Common myeloid progenitor, CD34-positive (primary cell): ENCODE data around the gene ACAP3.

Source experiments
- CTCF ChIA-PET: fragments of 350-600 bp; sonication (Branson Sonifier 250); formaldehyde crosslinking; loops from one replicate; lab custom pipeline; 2021; ENCODE audit warnings: antibody characterized with exemption; lab: Charles Lee
- POLR2A ChIA-PET: fragments of 350-600 bp; sonication (Branson Sonifier 250); formaldehyde crosslinking; loops from one replicate; lab custom pipeline; 2021; ENCODE audit warnings: antibody characterized with exemption; lab: Charles Lee
- DNase-seq, 3 donors: peaks; one replicate each; pipeline versions ENCODE4 v3.0.0 to v3.0.0-alpha.2; 2013
- H3K27ac ChIP-seq, 2 experiments: 1 replicate in 1 of 2; 2 replicates in 1 of 2; pipeline ENCODE4 v1.7.0; 2013; ENCODE audit warnings: inconsistent platforms in 2 of 2, low read length in 2 of 2, mild to moderate bottlenecking in 2 of 2, low read depth in 1 of 2, moderate library complexity in 1 of 2; ENCODE audit not compliant: severe bottlenecking in 2 of 2, insufficient read depth in 1 of 2, poor library complexity in 1 of 2
- H3K27me3 ChIP-seq, 5 experiments: replicated peaks in 2 of 5; 1 replicate in 3 of 5; 2 replicates in 2 of 5; pipeline versions ENCODE4 v1.6.1 to v1.7.0; 2013; ENCODE audit warnings: low read length in 4 of 5, mild to moderate bottlenecking in 2 of 5, moderate library complexity in 2 of 5, inconsistent platforms in 1 of 5; ENCODE audit not compliant: insufficient read depth in 5 of 5, control insufficient read depth in 4 of 5
- H3K36me3 ChIP-seq, 4 experiments: 1 replicate in 2 of 4; 2 replicates in 2 of 4; pipeline versions ENCODE4 v1.6.1 to v1.7.0; 2013; ENCODE audit warnings: low read length in 3 of 4, control low read depth in 1 of 4, mild to moderate bottlenecking in 1 of 4; ENCODE audit not compliant: control insufficient read depth in 4 of 4, insufficient read depth in 4 of 4
- H3K4me1 ChIP-seq, 4 experiments: 1 replicate in 3 of 4; 2 replicates in 1 of 4; pipeline versions ENCODE4 v1.6.1 to v1.7.1; 2013; ENCODE audit warnings: low read length in 3 of 4, mild to moderate bottlenecking in 3 of 4, control low read depth in 1 of 4, inconsistent platforms in 1 of 4, moderate library complexity in 1 of 4; ENCODE audit not compliant: control insufficient read depth in 4 of 4, insufficient read depth in 4 of 4; ENCODE audit errors: control extremely low read depth in 1 of 4
- H3K4me3 ChIP-seq, 7 experiments: 1 replicate in 4 of 7; 2 replicates in 3 of 7; pipeline versions ENCODE4 v1.5.1 to v1.7.0; 2013; ENCODE audit warnings: mild to moderate bottlenecking in 7 of 7, low read length in 6 of 7, moderate library complexity in 6 of 7, inconsistent platforms in 2 of 7, low read depth in 2 of 7, control low read depth in 1 of 7; ENCODE audit not compliant: insufficient read depth in 4 of 7, control insufficient read depth in 1 of 7; ENCODE audit errors: extremely low read depth in 1 of 7
- H3K9me3 ChIP-seq, 5 experiments: 1 replicate in 4 of 5; 2 replicates in 1 of 5; pipeline versions ENCODE4 v1.6.1 to v1.7.1; 2013; ENCODE audit warnings: low read length in 4 of 5, mild to moderate bottlenecking in 2 of 5, inconsistent platforms in 1 of 5, low read depth in 1 of 5, moderate library complexity in 1 of 5; ENCODE audit not compliant: control insufficient read depth in 4 of 5, insufficient read depth in 2 of 5; ENCODE audit errors: control extremely low read depth in 1 of 5
- WGBS: methylation state at CpG from one replicate; pipeline ENCODE4 v1.1.5; 2013; ENCODE audit not compliant: insufficient coverage; 5-methylcytosine and 5-hydroxymethylcytosine counted together

The ACAP3 gene

GRCh38 chr1:1329304-1330210 lies 21.8 kb upstream of the ACAP3 start:
- WGBS = 94% methylated on average over 58 of the region's 58 CpGs
- Histone ChIP-seq H3K4me1 (peaks cover 0 to 16% (median 15%) of the 10 kb centered on the region in 4 experiments), H3K27ac (no peak overlapping the region), H3K4me3 (no peak overlapping the region), H3K36me3 (peaks cover 0 to 20% (median 11%) of the 10 kb centered on the region in 4 experiments), H3K9me3 (no peaks in the 10 kb centered on the region), H3K27me3 (no peaks in the 10 kb centered on the region)
- ChIA-PET CTCF (no interaction called here), POLR2A (no interaction called here)
- DNase-seq = no peak

- POLR2A ChIA-PET = no interaction called here
These were observed 20.5 kb upstream of the ACAP3 start for GRCh38 chr1:1328254-1328653.

GRCh38 chr1:1327291-1327690 lies 19.6 kb upstream of the ACAP3 start:
- Histone ChIP-seq H3K27me3 (no peaks in the 10 kb centered on the region), H3K4me3 (no peak overlapping the region), H3K27ac (no peak overlapping the region), H3K4me1 (peaks cover 0 to 28% (median 25%) of the 10 kb centered on the region in 4 experiments), H3K9me3 (no peaks in the 10 kb centered on the region), H3K36me3 (peaks cover 0 to 22% (median 11%) of the 10 kb centered on the region in 4 experiments)
- DNase-seq = no peak
- CTCF ChIA-PET = no interaction called here
- 95% methylated on average over 39 of the region's 40 CpGs for WGBS
- POLR2A ChIA-PET = interaction anchor here (0.6 kb wide), 1 partner anchor 9 kb away, joined by 3 read pairs; no protein-coding TSS in a partner anchor

More at GRCh38 chr1:1328254-1328653, 20.5 kb upstream of the ACAP3 start:
- H3K4me1 ChIP-seq = peaks cover 0 to 21% (median 20%) of the 10 kb centered on the region in 4 experiments
- 99% methylated on average over 11 of the region's 15 CpGs for WGBS
- no peak overlapping the region for H3K4me3 ChIP-seq
- H3K27ac ChIP-seq = no peak overlapping the region
- CTCF ChIA-PET = no interaction called here
- no peaks in the 10 kb centered on the region for H3K27me3 ChIP-seq
- no peak for DNase-seq
- H3K36me3 ChIP-seq = peaks cover 0 to 20% (median 11%) of the 10 kb centered on the region in 4 experiments
- H3K9me3 ChIP-seq = no peaks in the 10 kb centered on the region

- DNase-seq = no peak
- Histone ChIP-seq H3K36me3 (peaks cover 0 to 30% (median 15%) of the 10 kb centered on the region in 4 experiments), H3K4me1 (peaks cover 0 to 29% (median 25%) of the 10 kb centered on the region in 4 experiments), H3K27ac (peak overlapping the region in 1 of 2 experiments; percentile 91), H3K9me3 (no peaks in the 10 kb centered on the region), H3K27me3 (no peaks in the 10 kb centered on the region), H3K4me3 (peak overlapping the region in 2 of 7 experiments; percentile 87 to 92)
- POLR2A ChIA-PET = no interaction called here
- CTCF ChIA-PET = no interaction called here
- WGBS = 82% methylated on average over 4 of the region's 8 CpGs
These were observed 18.4 kb upstream of the ACAP3 start for GRCh38 chr1:1326075-1326605.

GRCh38 chr1:1325288-1326074 lies 17.8 kb upstream of the ACAP3 start:
- DNase-seq = peak in 2 of 3 donors; percentile 13 to 24
- H3K36me3 ChIP-seq = peaks cover 0 to 37% (median 19%) of the 10 kb centered on the region in 4 experiments
- 47% methylated on average over 15 of the region's 16 CpGs for WGBS
- POLR2A ChIA-PET = interaction anchor here (1.1 kb wide), 1 partner anchor 11 kb away, joined by 3 read pairs; no protein-coding TSS in a partner anchor
- peak overlapping the region; percentile 74 to 91 for H3K27ac ChIP-seq
- H3K27me3 ChIP-seq = no peaks in the 10 kb centered on the region
- peak overlapping the region; percentile 57 to 92 (median 86) for H3K4me3 ChIP-seq
- H3K4me1 ChIP-seq = peaks cover 0 to 29% (median 25%) of the 10 kb centered on the region in 4 experiments
- CTCF ChIA-PET = interaction anchor here (0.7 kb wide), 1 partner anchor 273 kb away, joined by 3 read pairs; no protein-coding TSS in a partner anchor
- no peaks in the 10 kb centered on the region for H3K9me3 ChIP-seq

GRCh38 chr1:1324524-1325287 lies 17.0 kb upstream of the ACAP3 start, which contains the start of the genes CPTP and INTS11:
CPTP (plus strand) TSS chr1:1324802; CDS start chr1:1326911, 2,109 bp downstream.
INTS11 (minus strand) TSS chr1:1324660; CDS start chr1:1324608, 52 bp downstream.
- H3K4me1 ChIP-seq = peaks cover 0 to 29% (median 27%) of the 10 kb centered on the region in 4 experiments
- CTCF ChIA-PET = interaction anchor here (0.7 kb wide), 1 partner anchor 274 kb away, joined by 3 read pairs; no protein-coding TSS in a partner anchor
- POLR2A ChIA-PET = interaction anchor here (1.1 kb wide), 1 partner anchor 12 kb away, joined by 3 read pairs; no protein-coding TSS in a partner anchor
- under 1% methylated on average over 70 of the region's 84 CpGs for WGBS
- H3K9me3 ChIP-seq = no peaks in the 10 kb centered on the region
- peak; percentile 90 to 95 (median 93) for DNase-seq
- H3K27me3 ChIP-seq = no peaks in the 10 kb centered on the region
- peaks cover 0 to 44% (median 25%) of the 10 kb centered on the region in 4 experiments for H3K36me3 ChIP-seq
- peak within 1 kb of the TSS; percentile 74 to 91 for H3K27ac ChIP-seq
- H3K4me3 ChIP-seq = peak within 1 kb of the TSS; percentile 68 to 92 (median 86)
